ENCODE data around the gene P2RY13. TPM values are rescaled to one million over a fixed set of nuclear protein-coding genes. Genes with fewer than 3 reads are reported as not detected.

P2RY13 gene
- total and polyA plus RNA-seq, 2 of the 4 experiments (the other 2 are of a cell fraction): not detected

- H3K23ac ChIP-seq (ENCODE audit: low read depth, low read length): no peak overlapping the region
- H2AK9ac ChIP-seq (replicated peaks; ENCODE audit: low read depth, low read length, poor library complexity): no peak overlapping the region
- H2BK5ac ChIP-seq (ENCODE audit: low read depth, low read length, poor library complexity, severe bottlenecking): no peak overlapping the region
- in situ Hi-C loops (cut with MboI; ENCODE audit: low sequenced_read_pairs) (no loop called here), dilution Hi-C loops (cut with HindIII; ENCODE audit: low sequenced_read_pairs, unreplicated experiment) (no loop called here), intact Hi-C loops (cut with micrococcal nuclease) (no loop called here)
- no peaks in the 10 kb centered on the region for H3K36me3 ChIP-seq (ENCODE audit: control insufficient read depth, insufficient read depth, low read length)
- no peaks in the 10 kb centered on the region for H3K79me1 ChIP-seq (ENCODE audit: low read depth in 1 of 2, low read length in 2 of 2)
- H3K4ac ChIP-seq (ENCODE audit: low read depth, low read length): no peak overlapping the region
- no peak overlapping the region for H3K14ac ChIP-seq (replicated peaks; ENCODE audit: low read depth, low read length)
- no TSS peak for BruUV-seq (replicated peaks)
- ChIA-PET CTCF (interaction anchor here (0.5 kb wide), 1 partner anchor 565 kb away, joined by 5 read pairs; no protein-coding TSS in a partner anchor), POLR2A (ENCODE audit: unreplicated experiment) (no interaction called here)
- no peak overlapping the region for H3K9ac ChIP-seq (ENCODE audit: low read depth, low read length)
- WGBS, 2 experiments (ENCODE audit: extremely low coverage in 2 of 2, insufficient read length in 1 of 2): 100% methylated on average over 2 of the region's 4 CpGs; no CpG with 5 or more reads in 1 of the 2 experiments
- H4K8ac ChIP-seq (ENCODE audit: low read depth in 2 of 2, low read length in 2 of 2): no peak overlapping the region
- H4K20me1 ChIP-seq (ENCODE audit: insufficient read depth, low read length): no peaks in the 10 kb centered on the region
- DNase-seq (no peak), ATAC-seq (ENCODE audit: low read depth) (no peak)
- H2BK15ac ChIP-seq (ENCODE audit: low read depth, low read length): no peak overlapping the region
- no peak overlapping the region for H3K56ac ChIP-seq (ENCODE audit: extremely low read depth, insufficient read depth, low read length)
- H3K9me3 ChIP-seq (ENCODE audit: control insufficient read depth, insufficient read depth, low read length): no peaks in the 10 kb centered on the region
- H3K4me2 ChIP-seq (ENCODE audit: low read depth, low read length): no peak overlapping the region
- H3K18ac ChIP-seq (ENCODE audit: low read depth, low read length): no peak overlapping the region
- no peaks in the 10 kb centered on the region for H3K27me3 ChIP-seq (ENCODE audit: control insufficient read depth, insufficient read depth, low read length)
- H3K27ac ChIP-seq (ENCODE audit: insufficient read depth, low read length): no peak overlapping the region
- no peak overlapping the region for H2AFZ ChIP-seq (replicated peaks; ENCODE audit: low read length, poor library complexity)
- TF ChIP-seq BHLHE40 (IDR thresholded peaks at IDR 0.05; ENCODE audit: low read depth, low read length) (no peak), RFX5 (IDR thresholded peaks at IDR 0.05; ENCODE audit: low read depth, low read length) (no peak), RAD21 (IDR thresholded peaks at IDR 0.05; ENCODE audit: low read length) (no peak), ELK1 (IDR thresholded peaks at IDR 0.05; ENCODE audit: borderline replicate concordance, low read depth, low read length) (no peak), FOS (IDR thresholded peaks at IDR 0.05; ENCODE audit: low read depth, low read length) (no peak), CTCF (conservative IDR thresholded peaks at IDR 0.05; ENCODE audit: low read depth, low read length) (no peak), CHD1 (IDR thresholded peaks at IDR 0.05; ENCODE audit: low read depth, low read length) (no peak), USF2 (IDR thresholded peaks at IDR 0.05; ENCODE audit: low read depth, low read length) (no peak), RCOR1 (IDR thresholded peaks at IDR 0.05; ENCODE audit: insufficient replicate concordance, low read length) (no peak), MXI1 (IDR thresholded peaks at IDR 0.05; ENCODE audit: borderline replicate concordance, low read depth, low read length) (no peak), CEBPB (IDR thresholded peaks at IDR 0.05; ENCODE audit: low read depth, low read length) (no peak), NFE2L2 (IDR thresholded peaks at IDR 0.05; ENCODE audit: low read depth, low read length) (no peak), POLR2A (IDR thresholded peaks at IDR 0.05; ENCODE audit: low read depth, low read length) (no peak), MAFK (IDR thresholded peaks at IDR 0.05; ENCODE audit: low read depth, low read length) (no peak), MAZ (IDR thresholded peaks at IDR 0.05; ENCODE audit: borderline replicate concordance, low read depth, low read length) (no peak), SMC3 (IDR thresholded peaks at IDR 0.05; ENCODE audit: low read depth, low read length) (no peak)
- no peaks in the 10 kb centered on the region for H3K9me1 ChIP-seq (ENCODE audit: insufficient read depth, low read length)
- H4K5ac ChIP-seq (ENCODE audit: low read depth, low read length): no peak overlapping the region
- H3K4me3 ChIP-seq (ENCODE audit: insufficient read depth, low read depth, low read length): no peak overlapping the region
- H4K91ac ChIP-seq (ENCODE audit: insufficient read depth, low read depth, low read length): no peak overlapping the region
- H2BK20ac ChIP-seq (ENCODE audit: low read depth, low read length): no peak overlapping the region
- peaks cover 2% of the 10 kb centered on the region; the same call in 1 of the 2 replicates for H3K4me1 ChIP-seq (ENCODE audit: control insufficient read depth, insufficient read depth, low read length)
- no peak overlapping the region for H2AK5ac ChIP-seq (ENCODE audit: low read depth, low read length)
- H2BK120ac ChIP-seq (ENCODE audit: low read depth, low read length): no peak overlapping the region
These were observed 1.0 kb upstream of the P2RY13 start for GRCh38 chr3:151330379-151330778.

Data from IMR-90 (cell line).